Breast epithelium (tissue), 3 donors: Measurements from ENCODE around the gene PSMA3.

Source experiments
- POLR2AphosphoS5 ChIP-seq, 3 donors: sonication (generic); formaldehyde crosslinking; IDR thresholded peaks; one replicate each; pipeline ENCODE4 v1.6.1; 2017; ENCODE audit warnings: antibody characterized with exemption in 3 of 3
- TF ChIP-seq, protein P1 (sequence below), 3 donors: fragments of 450-650 bp; IDR thresholded peaks; one replicate each; pipeline ENCODE4 v1.5.1; 2016 to 2017; ENCODE audit warnings: antibody characterized with exemption in 3 of 3, mild to moderate bottlenecking in 3 of 3, moderate library complexity in 3 of 3

- TF ChIP-seq, protein P1, sequence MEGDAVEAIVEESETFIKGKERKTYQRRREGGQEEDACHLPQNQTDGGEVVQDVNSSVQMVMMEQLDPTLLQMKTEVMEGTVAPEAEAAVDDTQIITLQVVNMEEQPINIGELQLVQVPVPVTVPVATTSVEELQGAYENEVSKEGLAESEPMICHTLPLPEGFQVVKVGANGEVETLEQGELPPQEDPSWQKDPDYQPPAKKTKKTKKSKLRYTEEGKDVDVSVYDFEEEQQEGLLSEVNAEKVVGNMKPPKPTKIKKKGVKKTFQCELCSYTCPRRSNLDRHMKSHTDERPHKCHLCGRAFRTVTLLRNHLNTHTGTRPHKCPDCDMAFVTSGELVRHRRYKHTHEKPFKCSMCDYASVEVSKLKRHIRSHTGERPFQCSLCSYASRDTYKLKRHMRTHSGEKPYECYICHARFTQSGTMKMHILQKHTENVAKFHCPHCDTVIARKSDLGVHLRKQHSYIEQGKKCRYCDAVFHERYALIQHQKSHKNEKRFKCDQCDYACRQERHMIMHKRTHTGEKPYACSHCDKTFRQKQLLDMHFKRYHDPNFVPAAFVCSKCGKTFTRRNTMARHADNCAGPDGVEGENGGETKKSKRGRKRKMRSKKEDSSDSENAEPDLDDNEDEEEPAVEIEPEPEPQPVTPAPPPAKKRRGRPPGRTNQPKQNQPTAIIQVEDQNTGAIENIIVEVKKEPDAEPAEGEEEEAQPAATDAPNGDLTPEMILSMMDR (IDR thresholded peaks at IDR 0.05) = no peak
- TF ChIP-seq POLR2AphosphoS5 (IDR thresholded peaks at IDR 0.05) = no peak
These were observed 36.5 kb downstream of the PSMA3 start for GRCh38 chr14:58280954-58281787.
